HepG2 (cell line): Measurements from ENCODE around the gene EPC2. TPM values are rescaled to one million over a fixed set of nuclear protein-coding genes. Genes with fewer than 3 reads are reported as not detected.
"Not testable (repeated sequence)": the region's sequence is repeated elsewhere in the genome, so short reads cannot be mapped to it uniquely, and the experiment has no call there.

Experiments
- ATAC-seq: fragments of 200-7000 bp; cut with Tn5 transposase; 3 replicates; pipeline ENCODE4 v1.9.1; 2020; ENCODE audit warnings: mild to moderate bottlenecking, moderate library complexity
- BruUV-seq: library from RNA; stranded (reverse); fragments of 400-500 nt; replicated peaks from 2 replicates; lab custom pipeline; 2021; lab: Mats Ljungman, UMichigan
- CTCF ChIA-PET: fragments of 300-600 bp; formaldehyde crosslinking; extraction: SDS; loops from one replicate; lab custom pipeline; 2021; ENCODE audit warnings: low total read pairs, inconsistent platforms, low intra/inter-chr PET ratio; lab: Yijun Ruan, JAX
- POLR2A ChIA-PET: fragments of 350-600 bp; sonication (Branson Sonifier 250); formaldehyde crosslinking; loops from one replicate; lab custom pipeline; 2020; ENCODE audit warnings: antibody characterized with exemption, inconsistent platforms; lab: Yijun Ruan, JAX
- DNase-seq: peaks from one replicate; pipeline ENCODE4 v3.0.0-alpha.2; 2015; ENCODE audit warnings: low spot score
- FAIRE-seq: peaks from 3 replicates; lab custom pipeline; 2011; peaks lifted over from hg19 to GRCh38; lab: Jason Lieb, UNC
- H2AFZ ChIP-seq: one replicate; pipeline ENCODE4 v1.6.1; 2011; ENCODE audit warnings: low read length, inconsistent platforms
- H3K27ac ChIP-seq: fragments of 300-600 bp; 3 replicates; pipeline ENCODE4 v1.8.0; 2011; ENCODE audit warnings: mixed run types, mild to moderate bottlenecking, mixed read lengths, low read length, inconsistent platforms; ENCODE audit not compliant: insufficient read depth; ENCODE audit errors: extremely low read length
- H3K27me3 ChIP-seq, 2 experiments: fragments of 200-600 bp in 1 of 2; 2 replicates in 1 of 2; 3 replicates in 1 of 2; pipeline versions ENCODE4 v1.6.0 to v1.8.0; 2011; ENCODE audit warnings: low read length in 2 of 2, mild to moderate bottlenecking in 2 of 2, moderate library complexity in 2 of 2, inconsistent platforms in 1 of 2; ENCODE audit not compliant: insufficient read depth in 2 of 2, control insufficient read depth in 1 of 2
- H3K36me3 ChIP-seq, 2 experiments: fragments of 200-600 bp in 1 of 2; replicated peaks in 1 of 2; 2 replicates in 1 of 2; 3 replicates in 1 of 2; pipeline versions ENCODE4 v1.5.1 to v1.8.0; 2011; ENCODE audit warnings: low read length in 2 of 2, inconsistent platforms in 1 of 2; ENCODE audit not compliant: insufficient read depth in 2 of 2, control insufficient read depth in 1 of 2
- H3K4me1 ChIP-seq: 2 replicates; pipeline ENCODE4 v1.5.1; 2012; ENCODE audit warnings: low read length, inconsistent platforms; ENCODE audit not compliant: insufficient read depth
- H3K4me2 ChIP-seq: 2 replicates; pipeline ENCODE4 v1.6.0; 2011; ENCODE audit warnings: low read depth, low read length, inconsistent platforms
- H3K4me3 ChIP-seq, 3 experiments: fragments of 200-600 bp in 1 of 3; sonication (generic), shearing (Covaris generic) in 1 of 3; replicated peaks in 1 of 3; 2 replicates each; pipeline ENCODE4 v1.5.1; 2011 to 2016; ENCODE audit warnings: low read length in 3 of 3, inconsistent platforms in 2 of 3, low read depth in 2 of 3, mild to moderate bottlenecking in 2 of 3, control low read depth in 1 of 3, mixed read lengths in 1 of 3; ENCODE audit not compliant: insufficient read depth in 1 of 3
- H3K79me2 ChIP-seq: one replicate; pipeline ENCODE4 v1.6.1; 2011; ENCODE audit warnings: low read length, inconsistent platforms; ENCODE audit not compliant: insufficient read depth
- H3K9ac ChIP-seq: 2 replicates; pipeline ENCODE4 v1.6.0; 2011; ENCODE audit warnings: mild to moderate bottlenecking, low read depth, low read length, inconsistent platforms; ENCODE audit not compliant: insufficient read depth
- H3K9me3 ChIP-seq: 2 replicates; pipeline ENCODE4 v1.5.1; 2012; ENCODE audit warnings: mild to moderate bottlenecking, low read length
- H4K20me1 ChIP-seq: 2 replicates; pipeline ENCODE4 v1.6.0; 2011; ENCODE audit warnings: inconsistent platforms, mild to moderate bottlenecking, low read length, moderate library complexity; ENCODE audit not compliant: insufficient read depth
- EEA1 ChIP-seq: sonication (generic); formaldehyde crosslinking; IDR thresholded peaks from 2 replicates; pipeline ENCODE4 v1.5.1; 2020; ENCODE audit warnings: mild to moderate bottlenecking, missing genetic modification reagents, borderline replicate concordance
- ELF3 ChIP-seq: IDR thresholded peaks from 2 replicates; pipeline ENCODE4 v1.6.1; 2016; ENCODE audit warnings: missing genetic modification reagents, missing compliant biosample characterization
- FOXP1 ChIP-seq, 2 experiments: fragments of 450-650 bp in 1 of 2; IDR thresholded peaks; 2 replicates each; pipeline ENCODE4 v1.6.1; 2017 to 2018; ENCODE audit warnings: antibody characterized with exemption in 1 of 2
- GATA4 ChIP-seq: sonication (generic); IDR thresholded peaks from 2 replicates; pipeline ENCODE4 v1.6.1; 2016; ENCODE audit warnings: antibody characterized with exemption, low read depth, borderline replicate concordance
- KAT2B ChIP-seq: fragments of 150-350 bp; IDR thresholded peaks from 2 replicates; pipeline ENCODE4 v1.6.1; 2014; ENCODE audit warnings: low read depth, low read length, borderline replicate concordance
- ZNF232 ChIP-seq: sonication (generic); formaldehyde crosslinking; IDR thresholded peaks from 2 replicates; pipeline ENCODE4 v1.4.0; 2020; ENCODE audit warnings: missing genetic modification reagents, borderline replicate concordance
- ZNF383 ChIP-seq: sonication (generic); formaldehyde crosslinking; IDR thresholded peaks from 2 replicates; pipeline ENCODE4 v1.4.0; 2020; ENCODE audit warnings: missing genetic modification reagents, mild to moderate bottlenecking, borderline replicate concordance
- ZNF781 ChIP-seq: sonication (generic); formaldehyde crosslinking; IDR thresholded peaks from 2 replicates; pipeline ENCODE4 v1.5.1; 2020; ENCODE audit warnings: borderline replicate concordance, mild to moderate bottlenecking, missing genetic modification reagents; ENCODE audit errors: not compliant biosample characterization
- ZNF788 ChIP-seq: sonication (generic); formaldehyde crosslinking; IDR thresholded peaks from 2 replicates; pipeline ENCODE4 v1.5.0; 2020; ENCODE audit warnings: mild to moderate bottlenecking, missing genetic modification reagents, borderline replicate concordance
- WGBS: methylation state at CpG from one replicate; pipeline ENCODE4 v1.1.6; 2017; ENCODE audit warnings: low lambda C conversion rate; 5-methylcytosine and 5-hydroxymethylcytosine counted together
- in situ Hi-C: cut with HindIII; loops from 2 replicates; pipeline ENCODE4 v1.10.0; 2017; ENCODE audit warnings: low pct_unique_long_range_greater_than_20kb; ENCODE audit not compliant: extremely low pct_ligation_motif_present
- intact Hi-C: fragments of 100-400 bp; cut with micrococcal nuclease; formaldehyde crosslinking; loops from one replicate; pipeline ENCODE4 v1.10.0; 2022; ENCODE audit not compliant: unreplicated experiment
- polyA plus RNA-seq, 8 experiments: library from polyadenylated mRNA; depleted of rRNA in 3 of 8; stranded (reverse) in 7 of 8; unstranded in 1 of 8; fragments of >200 nt; fragmentation: Illumina TruSeq in 4 of 8; extraction: Trizol in 4 of 8; gene quantifications; 2 replicates each; pipeline versions ENCODE4 v1.2.1 to v1.2.3, GENCODE V29; 2011 to 2016; ENCODE audit warnings: low read depth in 4 of 8, missing spikeins in 1 of 8, mixed read lengths in 1 of 8; ENCODE audit not compliant: insufficient read depth in 1 of 8
- total RNA-seq, 5 experiments: library from RNA; depleted of rRNA; stranded (reverse); fragments of >200 nt; fragmentation: Illumina TruSeq; extraction: Trizol; gene quantifications; 2 replicates each; pipeline ENCODE4 v1.2.3, GENCODE V29; 2016; ENCODE audit warnings: low read depth in 1 of 5
- TF ChIP-seq, protein P1 (sequence below): sonication (generic); formaldehyde crosslinking; IDR thresholded peaks from 2 replicates; pipeline ENCODE4 v1.4.0; 2020; ENCODE audit warnings: missing genetic modification reagents
- TF ChIP-seq, protein P2 (sequence below): sonication (generic); formaldehyde crosslinking; IDR thresholded peaks from 2 replicates; pipeline ENCODE4 v1.5.0; 2020; ENCODE audit warnings: mild to moderate bottlenecking, missing genetic modification reagents, borderline replicate concordance
- TF ChIP-seq, protein P3 (sequence below): sonication (generic); formaldehyde crosslinking; IDR thresholded peaks from 2 replicates; pipeline ENCODE4 v1.9.0; 2021; ENCODE audit warnings: missing genetic modification reagents, borderline replicate concordance

EPC2 gene
- total and polyA plus RNA-seq, 2 of the 13 experiments (the other 11 are each of a cell fraction or from before 2014, with no cell fraction given): 20.5 to 22.0 TPM

DNA sequence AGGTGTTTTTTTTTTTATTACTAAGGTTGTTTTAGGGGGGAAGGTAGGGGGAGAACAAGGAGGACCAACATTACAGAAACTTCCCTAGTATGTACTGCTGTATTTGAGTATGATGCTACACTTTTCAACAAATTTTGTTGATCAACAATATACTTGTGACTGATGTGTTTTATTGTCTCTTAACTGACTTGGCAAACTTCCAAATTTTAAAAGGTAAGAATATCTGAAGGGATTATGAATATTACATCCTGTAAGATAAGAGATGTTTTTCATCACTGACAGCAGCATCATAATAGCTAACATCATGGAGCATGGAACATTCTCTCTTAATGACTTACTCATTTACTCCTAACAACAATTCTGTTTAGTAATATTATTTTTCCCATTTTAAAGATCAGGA, 144.5 kb downstream of the EPC2 start (continued):
- TF ChIP-seq, protein P1, sequence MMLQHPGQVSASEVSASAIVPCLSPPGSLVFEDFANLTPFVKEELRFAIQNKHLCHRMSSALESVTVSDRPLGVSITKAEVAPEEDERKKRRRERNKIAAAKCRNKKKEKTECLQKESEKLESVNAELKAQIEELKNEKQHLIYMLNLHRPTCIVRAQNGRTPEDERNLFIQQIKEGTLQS: no peak
- no peak for TF ChIP-seq ZNF788 (CRISPR knock-in tag)

DNA sequence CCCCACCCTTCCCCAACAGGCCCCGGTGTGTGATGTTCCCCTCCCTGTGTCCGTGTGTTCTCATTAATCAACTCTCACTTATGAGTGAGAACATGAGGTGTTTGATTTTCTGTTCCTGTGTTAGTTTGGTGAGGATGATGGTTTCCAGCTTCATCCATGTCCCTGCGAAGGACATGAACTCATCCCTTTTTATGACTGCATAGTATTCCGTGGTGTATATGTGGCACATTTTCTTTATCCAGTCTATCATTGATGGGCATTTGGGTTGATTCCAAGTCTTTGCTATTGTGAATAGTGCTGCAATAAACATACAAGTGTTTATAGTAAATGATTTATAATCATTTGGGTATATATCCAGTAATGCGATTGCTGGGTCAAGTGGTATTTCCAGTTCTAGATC, 145.6 kb downstream of the EPC2 start:
- FAIRE-seq, H3K9me3 ChIP-seq, H3K4me1 ChIP-seq, BruUV-seq, POLR2A ChIA-PET, H3K27ac ChIP-seq, in situ Hi-C loops, H3K79me2 ChIP-seq, H3K4me2 ChIP-seq, H3K4me3 ChIP-seq, H4K20me1 ChIP-seq, ATAC-seq, DNase-seq, CTCF ChIA-PET, intact Hi-C loops, H2AFZ ChIP-seq, H3K27me3 ChIP-seq, H3K9ac ChIP-seq: not testable (repeated sequence)
- peaks cover 2 to 13% of the 10 kb centered on the region in 2 experiments; a peak in 3 of 5 replicates for H3K36me3 ChIP-seq
- WGBS: 98% methylated on average over 5 of the region's 5 CpGs

DNA sequence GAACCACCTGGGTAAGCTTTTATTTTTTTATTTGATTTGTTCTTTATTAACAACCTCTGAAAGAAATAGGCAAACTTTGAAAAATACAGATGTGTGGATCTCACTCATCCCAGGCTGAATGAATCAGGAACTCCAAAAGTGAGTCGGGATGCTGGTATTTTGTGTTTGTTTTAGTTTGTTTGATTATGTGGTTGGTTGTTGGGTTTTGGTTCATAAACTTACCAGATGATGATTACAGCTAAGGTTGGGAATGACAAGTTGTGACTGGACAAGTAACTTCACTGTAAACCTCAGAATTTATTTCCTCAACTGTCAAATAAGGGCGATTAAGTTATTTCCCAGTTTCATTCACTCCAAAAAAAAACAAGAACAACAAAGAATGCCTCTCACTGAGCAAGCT, 150.0 kb downstream of the EPC2 start:
- H3K79me2 ChIP-seq: no peaks in the 10 kb centered on the region
- DNase-seq (no peak), FAIRE-seq (no peak), ATAC-seq (no peak)
- no TSS peak for BruUV-seq
- ChIA-PET POLR2A (no interaction called here), CTCF (no interaction called here)
- no peaks in the 10 kb centered on the region for H3K27me3 ChIP-seq
- H3K9me3 ChIP-seq: no peaks in the 10 kb centered on the region
- H3K4me1 ChIP-seq: no peaks in the 10 kb centered on the region
- in situ Hi-C loops (no loop called here), intact Hi-C loops (no loop called here)
- H2AFZ ChIP-seq: no peak overlapping the region
- no peaks in the 10 kb centered on the region for H3K36me3 ChIP-seq
- H4K20me1 ChIP-seq: no peaks in the 10 kb centered on the region
- no peak overlapping the region for H3K27ac ChIP-seq
- no peak overlapping the region for H3K9ac ChIP-seq
- H3K4me3 ChIP-seq: no peak overlapping the region
- 9% methylated on average over 2 of the region's 2 CpGs for WGBS
- H3K4me2 ChIP-seq: no peak overlapping the region
- TF ChIP-seq EEA1 (CRISPR knock-in tag) (no peak), FOXP1 (IDR thresholded peaks at IDR 0.05) (no peak), FOXP1 (CRISPR knock-in tag; IDR thresholded peaks at IDR 0.05) (no peak), ZNF383 (no peak), ELF3 (no peak), ZNF232 (CRISPR knock-in tag) (no peak), GATA4 (no peak), KAT2B (no peak), ZNF781 (CRISPR knock-in tag) (no peak)
- TF ChIP-seq, protein P2, sequence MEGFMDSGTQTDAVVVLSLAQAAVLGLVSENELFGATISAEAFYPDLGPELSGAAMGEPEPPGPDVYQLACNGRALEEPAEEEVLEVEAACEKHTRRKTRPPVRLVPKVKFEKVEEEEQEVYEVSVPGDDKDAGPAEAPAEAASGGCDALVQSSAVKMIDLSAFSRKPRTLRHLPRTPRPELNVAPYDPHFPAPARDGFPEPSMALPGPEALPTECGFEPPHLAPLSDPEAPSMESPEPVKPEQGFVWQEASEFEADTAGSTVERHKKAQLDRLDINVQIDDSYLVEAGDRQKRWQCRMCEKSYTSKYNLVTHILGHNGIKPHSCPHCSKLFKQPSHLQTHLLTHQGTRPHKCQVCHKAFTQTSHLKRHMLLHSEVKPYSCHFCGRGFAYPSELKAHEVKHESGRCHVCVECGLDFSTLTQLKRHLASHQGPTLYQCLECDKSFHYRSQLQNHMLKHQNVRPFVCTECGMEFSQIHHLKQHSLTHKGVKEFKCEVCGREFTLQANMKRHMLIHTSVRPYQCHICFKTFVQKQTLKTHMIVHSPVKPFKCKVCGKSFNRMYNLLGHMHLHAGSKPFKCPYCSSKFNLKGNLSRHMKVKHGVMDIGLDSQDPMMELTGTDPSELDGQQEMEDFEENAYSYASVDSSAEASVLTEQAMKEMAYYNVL (CRISPR knock-in tag): no peak
- TF ChIP-seq, protein P3, sequence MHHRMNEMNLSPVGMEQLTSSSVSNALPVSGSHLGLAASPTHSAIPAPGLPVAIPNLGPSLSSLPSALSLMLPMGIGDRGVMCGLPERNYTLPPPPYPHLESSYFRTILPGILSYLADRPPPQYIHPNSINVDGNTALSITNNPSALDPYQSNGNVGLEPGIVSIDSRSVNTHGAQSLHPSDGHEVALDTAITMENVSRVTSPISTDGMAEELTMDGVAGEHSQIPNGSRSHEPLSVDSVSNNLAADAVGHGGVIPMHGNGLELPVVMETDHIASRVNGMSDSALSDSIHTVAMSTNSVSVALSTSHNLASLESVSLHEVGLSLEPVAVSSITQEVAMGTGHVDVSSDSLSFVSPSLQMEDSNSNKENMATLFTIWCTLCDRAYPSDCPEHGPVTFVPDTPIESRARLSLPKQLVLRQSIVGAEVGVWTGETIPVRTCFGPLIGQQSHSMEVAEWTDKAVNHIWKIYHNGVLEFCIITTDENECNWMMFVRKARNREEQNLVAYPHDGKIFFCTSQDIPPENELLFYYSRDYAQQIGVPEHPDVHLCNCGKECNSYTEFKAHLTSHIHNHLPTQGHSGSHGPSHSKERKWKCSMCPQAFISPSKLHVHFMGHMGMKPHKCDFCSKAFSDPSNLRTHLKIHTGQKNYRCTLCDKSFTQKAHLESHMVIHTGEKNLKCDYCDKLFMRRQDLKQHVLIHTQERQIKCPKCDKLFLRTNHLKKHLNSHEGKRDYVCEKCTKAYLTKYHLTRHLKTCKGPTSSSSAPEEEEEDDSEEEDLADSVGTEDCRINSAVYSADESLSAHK (CRISPR knock-in tag): no peak
